ENCODE results near the gene SELPLG. TPM values are rescaled to one million over a fixed set of nuclear protein-coding genes. Genes with fewer than 3 reads are reported as not detected.

SELPLG gene
- total RNA-seq, 6 experiments from 2014 or later = 6.2 to 8.1 (median 7.1) TPM

DNA sequence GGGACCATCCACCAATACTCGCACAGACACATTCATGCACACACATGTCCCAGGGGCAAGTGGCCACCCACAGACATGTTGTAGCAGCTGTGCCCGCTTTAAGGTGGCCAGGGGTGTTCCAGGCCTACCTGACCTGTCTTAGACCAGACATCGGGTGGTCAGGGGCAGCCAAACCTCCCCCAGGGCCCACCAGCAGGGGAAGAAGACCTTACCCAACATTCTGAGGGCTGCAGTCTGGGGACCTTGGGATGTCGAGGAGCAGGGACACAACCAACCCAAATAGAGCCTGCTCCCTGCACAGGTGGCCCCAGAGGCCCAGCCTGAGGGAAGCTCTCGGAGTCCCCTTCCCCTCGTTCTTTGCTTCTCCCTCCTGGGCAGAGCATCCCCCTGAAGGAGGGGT, 34.2 kb downstream of the SELPLG start:
- TF ChIP-seq, protein P1, sequence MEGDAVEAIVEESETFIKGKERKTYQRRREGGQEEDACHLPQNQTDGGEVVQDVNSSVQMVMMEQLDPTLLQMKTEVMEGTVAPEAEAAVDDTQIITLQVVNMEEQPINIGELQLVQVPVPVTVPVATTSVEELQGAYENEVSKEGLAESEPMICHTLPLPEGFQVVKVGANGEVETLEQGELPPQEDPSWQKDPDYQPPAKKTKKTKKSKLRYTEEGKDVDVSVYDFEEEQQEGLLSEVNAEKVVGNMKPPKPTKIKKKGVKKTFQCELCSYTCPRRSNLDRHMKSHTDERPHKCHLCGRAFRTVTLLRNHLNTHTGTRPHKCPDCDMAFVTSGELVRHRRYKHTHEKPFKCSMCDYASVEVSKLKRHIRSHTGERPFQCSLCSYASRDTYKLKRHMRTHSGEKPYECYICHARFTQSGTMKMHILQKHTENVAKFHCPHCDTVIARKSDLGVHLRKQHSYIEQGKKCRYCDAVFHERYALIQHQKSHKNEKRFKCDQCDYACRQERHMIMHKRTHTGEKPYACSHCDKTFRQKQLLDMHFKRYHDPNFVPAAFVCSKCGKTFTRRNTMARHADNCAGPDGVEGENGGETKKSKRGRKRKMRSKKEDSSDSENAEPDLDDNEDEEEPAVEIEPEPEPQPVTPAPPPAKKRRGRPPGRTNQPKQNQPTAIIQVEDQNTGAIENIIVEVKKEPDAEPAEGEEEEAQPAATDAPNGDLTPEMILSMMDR (IDR thresholded peaks at IDR 0.05) = no peak

GRCh38 chr12:108598553-108599250, 35.0 kb downstream of the SELPLG start:
- Mint-ChIP-seq H3K36me3 (ENCODE audit: low read depth) (no peaks in the 10 kb centered on the region), H3K4me1 (ENCODE audit: low read depth) (no peaks in the 10 kb centered on the region; the same call in 1 of the 2 replicates), H3K4me3 (no peak overlapping the region), H3K27ac (no peak overlapping the region), H3K27me3 (ENCODE audit: insufficient read depth) (peaks cover 5% of the 10 kb centered on the region), H3K9me3 (no peaks in the 10 kb centered on the region)
- TF ChIP-seq, protein P1 (IDR thresholded peaks at IDR 0.05) = no peak
- DNase-seq = no peak

More for the DNA sequence above, 34.2 kb downstream of the SELPLG start:
- no peak for DNase-seq
- H3K36me3 Mint-ChIP-seq (ENCODE audit: low read depth) = no peaks in the 10 kb centered on the region
- H3K4me3 Mint-ChIP-seq = no peak overlapping the region
- H3K27me3 Mint-ChIP-seq (ENCODE audit: insufficient read depth) = peaks cover 6% of the 10 kb centered on the region
- no peak overlapping the region for H3K27ac Mint-ChIP-seq
- no peaks in the 10 kb centered on the region; the same call in 1 of the 2 replicates for H3K4me1 Mint-ChIP-seq (ENCODE audit: low read depth)
- H3K9me3 Mint-ChIP-seq = no peaks in the 10 kb centered on the region

- H3K4me1 Mint-ChIP-seq (ENCODE audit: low read depth) = no peaks in the 10 kb centered on the region; the same call in 1 of the 2 replicates
- peak within 1 kb of the TSS; percentile 84 for H3K4me3 Mint-ChIP-seq
- H3K27ac Mint-ChIP-seq = peak within 1 kb of the TSS; percentile 17; the same call in 1 of the 2 replicates
- peaks cover 4% of the 10 kb centered on the region for H3K27me3 Mint-ChIP-seq (ENCODE audit: insufficient read depth)
- no peaks in the 10 kb centered on the region for H3K9me3 Mint-ChIP-seq
- no peak for DNase-seq
- TF ChIP-seq, protein P1 (IDR thresholded peaks at IDR 0.05) = no peak
- no peaks in the 10 kb centered on the region for H3K36me3 Mint-ChIP-seq (ENCODE audit: low read depth)
Measured at GRCh38 chr12:108597559-108598471, 35.9 kb downstream of the SELPLG start, which contains the start of gene TMEM119. Gene TMEM119 (minus strand): TSS chr12:108598084. CDS start chr12:108592383, 5,701 bp downstream.

- peak overlapping the region; percentile 84 for H3K4me3 Mint-ChIP-seq
- no peaks in the 10 kb centered on the region; the same call in 1 of the 2 replicates for H3K4me1 Mint-ChIP-seq (ENCODE audit: low read depth)
- H3K9me3 Mint-ChIP-seq = no peaks in the 10 kb centered on the region
- no peaks in the 10 kb centered on the region for H3K36me3 Mint-ChIP-seq (ENCODE audit: low read depth)
- DNase-seq = no peak
- H3K27me3 Mint-ChIP-seq (ENCODE audit: insufficient read depth) = peaks cover 4% of the 10 kb centered on the region
- TF ChIP-seq, protein P1 (IDR thresholded peaks at IDR 0.05) = no peak
- no peak overlapping the region; the same call in 1 of the 2 replicates for H3K27ac Mint-ChIP-seq
Measured at GRCh38 chr12:108596854-108597558, 36.7 kb downstream of the SELPLG start.
